ENCODE data around the gene BTRC. TPM values are rescaled to one million over a fixed set of nuclear protein-coding genes. Genes with fewer than 3 reads are reported as not detected.
A peak's percentile ranks its signal among the peaks of the same experiment; 100 is the strongest.

Gene BTRC
- total RNA-seq, 2 donors from 2014 or later: 16.0 to 25.4 TPM

DNA sequence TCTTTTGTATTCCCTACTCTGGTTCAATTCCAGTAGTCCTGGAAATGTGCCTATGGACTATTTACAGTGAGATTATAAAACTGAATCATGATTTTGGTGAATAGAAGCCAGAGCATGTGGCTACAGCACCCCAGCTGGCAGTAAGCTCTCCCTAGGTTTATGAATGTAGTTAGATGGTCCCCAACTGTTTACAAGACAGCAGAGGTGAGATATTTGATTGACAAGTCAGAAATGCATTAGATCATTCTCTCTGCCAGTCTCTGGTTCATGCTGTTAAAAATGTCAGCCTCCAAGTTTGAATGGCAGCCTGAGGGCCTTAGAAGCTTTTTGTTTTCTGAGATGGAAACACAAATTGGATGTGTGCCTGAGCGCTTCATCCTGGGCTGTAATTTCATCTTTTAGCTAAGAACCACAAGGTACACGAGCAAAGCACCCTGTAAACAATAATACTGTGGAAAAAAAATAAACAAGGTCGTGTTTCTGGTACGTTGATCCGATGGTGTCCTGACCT lies 85.0 kb downstream of the BTRC start:
- H3K4me1 ChIP-seq (replicated peaks): peaks cover 2% of the 10 kb centered on the region
- WGBS: 41% methylated on average over 5 of the region's 5 CpGs
- intact Hi-C loops (cut with DNase I): no loop called here

DNA sequence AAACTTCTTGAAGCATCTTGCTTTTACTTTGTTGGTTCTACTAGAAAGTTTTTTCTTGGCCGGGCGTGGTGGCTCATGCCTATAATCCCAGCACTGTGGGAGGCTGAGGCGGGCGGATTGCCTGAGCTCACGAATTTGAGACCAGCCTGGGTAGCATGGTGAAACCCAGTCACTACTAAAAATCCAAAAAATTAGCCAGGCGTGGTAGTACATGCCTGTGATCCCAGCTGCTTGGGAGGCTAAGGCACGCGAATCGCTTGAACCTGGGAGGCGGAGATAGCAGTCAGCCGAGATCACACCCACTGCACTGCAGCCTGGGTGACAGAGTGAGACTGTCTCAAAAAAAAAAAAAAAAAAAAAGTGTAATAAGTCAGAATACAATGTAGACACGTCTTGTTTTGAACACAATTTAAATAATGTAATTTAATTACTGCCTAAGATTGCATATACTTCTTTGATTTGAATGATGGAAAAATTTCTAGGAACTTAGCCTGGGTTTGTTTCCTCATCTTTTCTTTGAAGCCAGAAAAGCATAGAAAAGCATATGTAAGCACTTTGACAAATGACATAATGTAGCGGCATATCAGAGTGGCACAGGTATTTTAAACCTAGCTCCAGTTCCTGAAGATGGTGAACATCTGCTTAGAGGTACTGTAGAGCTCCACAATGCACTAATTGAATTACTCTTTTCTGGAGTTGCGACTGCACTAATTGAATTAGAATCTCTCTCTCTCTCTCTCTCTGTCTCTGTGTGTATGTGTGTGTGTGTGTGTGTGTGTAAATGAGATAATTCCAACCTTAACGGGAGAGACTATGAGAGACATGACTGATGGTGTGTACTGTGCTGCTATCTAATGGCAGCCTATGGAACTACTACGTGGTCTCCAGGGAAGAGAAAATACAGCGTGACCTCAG lies 87.8 kb downstream of the BTRC start:
- no peaks in the 10 kb centered on the region for H3K9me3 ChIP-seq
- H3K27me3 ChIP-seq (replicated peaks; ENCODE audit: insufficient read depth): no peaks in the 10 kb centered on the region
- intact Hi-C loops (cut with DNase I): loop anchor here (5.0 kb wide), 2 partner anchors 139 to 219 kb away; no protein-coding TSS in a partner anchor
- no peak overlapping the region for H3K27ac ChIP-seq
- TF ChIP-seq POLR2AphosphoS5 (IDR thresholded peaks at IDR 0.05) (no peak), POLR2A (IDR thresholded peaks at IDR 0.05) (no peak)
- TF ChIP-seq, protein P1, sequence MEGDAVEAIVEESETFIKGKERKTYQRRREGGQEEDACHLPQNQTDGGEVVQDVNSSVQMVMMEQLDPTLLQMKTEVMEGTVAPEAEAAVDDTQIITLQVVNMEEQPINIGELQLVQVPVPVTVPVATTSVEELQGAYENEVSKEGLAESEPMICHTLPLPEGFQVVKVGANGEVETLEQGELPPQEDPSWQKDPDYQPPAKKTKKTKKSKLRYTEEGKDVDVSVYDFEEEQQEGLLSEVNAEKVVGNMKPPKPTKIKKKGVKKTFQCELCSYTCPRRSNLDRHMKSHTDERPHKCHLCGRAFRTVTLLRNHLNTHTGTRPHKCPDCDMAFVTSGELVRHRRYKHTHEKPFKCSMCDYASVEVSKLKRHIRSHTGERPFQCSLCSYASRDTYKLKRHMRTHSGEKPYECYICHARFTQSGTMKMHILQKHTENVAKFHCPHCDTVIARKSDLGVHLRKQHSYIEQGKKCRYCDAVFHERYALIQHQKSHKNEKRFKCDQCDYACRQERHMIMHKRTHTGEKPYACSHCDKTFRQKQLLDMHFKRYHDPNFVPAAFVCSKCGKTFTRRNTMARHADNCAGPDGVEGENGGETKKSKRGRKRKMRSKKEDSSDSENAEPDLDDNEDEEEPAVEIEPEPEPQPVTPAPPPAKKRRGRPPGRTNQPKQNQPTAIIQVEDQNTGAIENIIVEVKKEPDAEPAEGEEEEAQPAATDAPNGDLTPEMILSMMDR (IDR thresholded peaks at IDR 0.05): peak in 3 of 4 experiments; percentile 31 to 61 (median 60)
- H3K4me1 ChIP-seq (replicated peaks): peaks cover 2% of the 10 kb centered on the region
- 75% methylated on average over 17 of the region's 17 CpGs for WGBS
- H3K4me3 ChIP-seq: no peak overlapping the region
- no peaks in the 10 kb centered on the region for H3K36me3 ChIP-seq
- no peak for DNase-seq (ENCODE audit: low spot score)

More for the DNA sequence above, 85.0 kb downstream of the BTRC start:
- TF ChIP-seq POLR2A (IDR thresholded peaks at IDR 0.05) (no peak), POLR2AphosphoS5 (IDR thresholded peaks at IDR 0.05) (peak; percentile 7)
- TF ChIP-seq, protein P1 (IDR thresholded peaks at IDR 0.05): no peak
- no peak for DNase-seq (ENCODE audit: low spot score)
- no peaks in the 10 kb centered on the region for H3K27me3 ChIP-seq (replicated peaks; ENCODE audit: insufficient read depth)
- no peak overlapping the region for H3K4me3 ChIP-seq
- no peaks in the 10 kb centered on the region for H3K9me3 ChIP-seq
- H3K27ac ChIP-seq: no peak overlapping the region
- no peaks in the 10 kb centered on the region for H3K36me3 ChIP-seq

DNA sequence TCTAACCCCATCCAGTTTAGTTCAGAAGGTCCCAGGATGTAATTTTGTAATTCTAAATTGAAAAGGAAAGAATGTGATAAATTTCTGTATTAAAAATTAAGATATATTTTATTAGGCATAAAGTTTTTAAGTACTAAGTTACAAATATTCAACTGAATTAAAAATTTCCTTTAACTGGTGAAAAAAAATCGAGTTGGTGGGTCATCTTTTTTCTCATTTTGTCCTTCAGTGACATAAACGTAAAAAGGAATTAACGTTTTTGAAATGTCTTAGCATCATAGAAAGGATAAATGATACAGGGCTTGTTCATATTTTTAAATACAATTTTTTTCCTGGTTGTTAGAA lies 88.5 kb downstream of the BTRC start:
- no peak for DNase-seq (ENCODE audit: low spot score)
- peaks cover 2% of the 10 kb centered on the region for H3K4me1 ChIP-seq (replicated peaks)
- 77% methylated on average over 3 of the region's 3 CpGs for WGBS
- H3K4me3 ChIP-seq: no peak overlapping the region
- H3K27ac ChIP-seq: no peak overlapping the region
- H3K36me3 ChIP-seq: no peaks in the 10 kb centered on the region
- no peaks in the 10 kb centered on the region for H3K9me3 ChIP-seq
- no peaks in the 10 kb centered on the region for H3K27me3 ChIP-seq (replicated peaks; ENCODE audit: insufficient read depth)
- intact Hi-C loops (cut with DNase I): loop anchor here (5.0 kb wide), 2 partner anchors 140 to 220 kb away; no protein-coding TSS in a partner anchor
- TF ChIP-seq POLR2A (IDR thresholded peaks at IDR 0.05) (no peak), POLR2AphosphoS5 (IDR thresholded peaks at IDR 0.05) (no peak)
- TF ChIP-seq, protein P1 (IDR thresholded peaks at IDR 0.05): no peak

DNA sequence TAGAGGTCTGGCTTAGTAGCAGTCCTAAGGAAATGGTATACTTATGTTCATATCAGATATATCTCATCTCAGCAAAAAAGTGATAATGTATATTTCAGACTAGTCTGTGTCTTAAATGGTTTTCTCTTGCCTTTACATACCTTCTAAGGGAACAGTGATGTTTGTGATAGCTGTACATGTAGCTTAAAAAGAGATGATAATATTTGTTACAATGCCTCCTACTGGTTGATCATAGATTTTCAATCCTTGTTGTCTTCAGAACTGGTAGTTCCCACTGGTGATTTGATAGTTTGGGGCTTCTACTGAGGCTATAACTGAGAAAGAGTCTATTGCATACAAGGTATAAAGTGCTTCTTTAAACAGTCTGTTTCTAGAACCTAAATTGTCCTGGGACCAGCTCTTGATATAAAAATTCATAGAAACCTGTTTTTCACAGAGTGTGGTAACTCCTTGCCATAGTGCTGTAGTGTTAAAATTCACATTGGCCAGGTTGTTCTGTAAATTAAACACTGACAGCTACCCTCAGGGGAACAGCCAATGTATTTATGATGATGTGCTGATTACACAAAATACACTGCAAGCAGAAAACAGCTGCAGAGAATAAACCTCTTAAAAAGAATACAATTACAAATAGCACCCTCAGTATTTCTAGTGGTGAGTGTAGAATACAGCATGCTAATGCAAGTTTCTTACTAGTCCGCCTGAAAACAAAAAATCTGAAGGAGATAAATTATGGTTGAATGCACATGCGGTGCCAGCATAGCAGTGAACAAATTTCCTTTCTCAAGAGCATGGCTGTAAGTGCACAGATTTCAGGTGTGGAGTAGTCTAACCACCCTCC lies 90.3 kb downstream of the BTRC start:
- no peaks in the 10 kb centered on the region for H3K4me1 ChIP-seq (replicated peaks)
- 84% methylated on average over 2 of the region's 2 CpGs for WGBS
- intact Hi-C loops (cut with DNase I): loop anchor here (5.0 kb wide), 2 partner anchors 142 to 222 kb away; no protein-coding TSS in a partner anchor

More for the DNA sequence above, 90.3 kb downstream of the BTRC start:
- no peak overlapping the region for H3K27ac ChIP-seq
- H3K9me3 ChIP-seq: no peaks in the 10 kb centered on the region
- no peaks in the 10 kb centered on the region for H3K27me3 ChIP-seq (replicated peaks; ENCODE audit: insufficient read depth)
- TF ChIP-seq POLR2A (IDR thresholded peaks at IDR 0.05): no peak
- TF ChIP-seq POLR2AphosphoS5 (IDR thresholded peaks at IDR 0.05): no peak
- TF ChIP-seq, protein P1 (IDR thresholded peaks at IDR 0.05): peak in 1 of 4 experiments; percentile 13
- H3K4me3 ChIP-seq: no peak overlapping the region
- no peaks in the 10 kb centered on the region for H3K36me3 ChIP-seq
- no peak for DNase-seq (ENCODE audit: low spot score)

Data from prostate gland (tissue), 2 donors.